Osteocyte (in vitro differentiated cells): ENCODE results near the gene ELF1. TPM values are rescaled to one million over a fixed set of nuclear protein-coding genes. Genes with fewer than 3 reads are reported as not detected.
"Not testable (repeated sequence)": the region's sequence is repeated elsewhere in the genome, so short reads cannot be mapped to it uniquely, and the experiment has no call there.

Experiments used
- DNase-seq: peaks from one replicate; pipeline ENCODE4 v3.0.0; 2021; ENCODE audit warnings: mixed read lengths; ENCODE audit not compliant: unreplicated experiment; ENCODE audit errors: extremely low spot score
- H3K27ac Mint-ChIP-seq: one replicate; pipeline ENCODE4 v1.8.0; 2021; ENCODE audit warnings: mild to moderate bottlenecking, mixed read lengths; ENCODE audit not compliant: unreplicated experiment
- H3K27me3 Mint-ChIP-seq: one replicate; pipeline ENCODE4 v1.8.0; 2021; ENCODE audit warnings: mixed read lengths; ENCODE audit not compliant: unreplicated experiment
- H3K36me3 Mint-ChIP-seq: one replicate; pipeline ENCODE4 v1.8.0; 2021; ENCODE audit warnings: mixed read lengths; ENCODE audit not compliant: unreplicated experiment
- H3K4me1 Mint-ChIP-seq: one replicate; pipeline ENCODE4 v1.8.0; 2021; ENCODE audit warnings: mixed read lengths; ENCODE audit not compliant: unreplicated experiment
- H3K4me3 Mint-ChIP-seq: one replicate; pipeline ENCODE4 v1.8.0; 2021; ENCODE audit warnings: mild to moderate bottlenecking, moderate library complexity, mixed read lengths; ENCODE audit not compliant: unreplicated experiment
- H3K9me3 Mint-ChIP-seq: one replicate; pipeline ENCODE4 v1.8.0; 2021; ENCODE audit warnings: mixed read lengths; ENCODE audit not compliant: unreplicated experiment
- total RNA-seq: library from RNA; stranded (reverse); gene quantifications from 2 replicates; pipeline ENCODE4 v1.2.1, GENCODE V29; 2021
- TF ChIP-seq, protein P1 (sequence below): fragments of 200-600 bp; sonication (generic); IDR thresholded peaks from 2 replicates; pipeline ENCODE4 v1.5.0; 2021; ENCODE audit warnings: antibody characterized with exemption, mild to moderate bottlenecking, moderate library complexity

Gene ELF1
- total RNA-seq, 1 donor from 2014 or later, result 52.6 TPM

DNA sequence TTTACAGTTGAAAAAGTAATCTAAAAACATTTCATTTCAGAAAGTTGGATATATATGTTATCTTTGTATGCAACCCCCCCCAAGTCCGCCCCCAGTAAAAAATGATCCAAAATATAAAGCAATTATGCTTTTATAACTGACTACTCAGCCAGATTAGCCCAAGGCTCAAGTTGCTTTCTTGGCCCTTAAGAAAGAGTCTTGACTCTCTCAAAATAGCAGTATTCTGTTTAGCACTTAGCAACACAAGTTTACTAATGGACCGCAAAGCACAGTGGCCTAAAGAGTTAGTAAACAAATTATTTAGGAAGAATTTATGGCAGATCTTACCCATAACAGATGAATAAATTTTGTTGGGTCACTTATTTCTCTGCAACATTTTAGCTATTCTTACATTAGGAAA is 86.9 kb downstream of the ELF1 start:
- Mint-ChIP-seq H3K36me3 (peaks cover 23% of the 10 kb centered on the region), H3K27ac (no peak overlapping the region), H3K9me3 (no peaks in the 10 kb centered on the region), H3K27me3 (no peaks in the 10 kb centered on the region), H3K4me3 (no peak overlapping the region), H3K4me1 (no peaks in the 10 kb centered on the region)
- TF ChIP-seq, protein P1, sequence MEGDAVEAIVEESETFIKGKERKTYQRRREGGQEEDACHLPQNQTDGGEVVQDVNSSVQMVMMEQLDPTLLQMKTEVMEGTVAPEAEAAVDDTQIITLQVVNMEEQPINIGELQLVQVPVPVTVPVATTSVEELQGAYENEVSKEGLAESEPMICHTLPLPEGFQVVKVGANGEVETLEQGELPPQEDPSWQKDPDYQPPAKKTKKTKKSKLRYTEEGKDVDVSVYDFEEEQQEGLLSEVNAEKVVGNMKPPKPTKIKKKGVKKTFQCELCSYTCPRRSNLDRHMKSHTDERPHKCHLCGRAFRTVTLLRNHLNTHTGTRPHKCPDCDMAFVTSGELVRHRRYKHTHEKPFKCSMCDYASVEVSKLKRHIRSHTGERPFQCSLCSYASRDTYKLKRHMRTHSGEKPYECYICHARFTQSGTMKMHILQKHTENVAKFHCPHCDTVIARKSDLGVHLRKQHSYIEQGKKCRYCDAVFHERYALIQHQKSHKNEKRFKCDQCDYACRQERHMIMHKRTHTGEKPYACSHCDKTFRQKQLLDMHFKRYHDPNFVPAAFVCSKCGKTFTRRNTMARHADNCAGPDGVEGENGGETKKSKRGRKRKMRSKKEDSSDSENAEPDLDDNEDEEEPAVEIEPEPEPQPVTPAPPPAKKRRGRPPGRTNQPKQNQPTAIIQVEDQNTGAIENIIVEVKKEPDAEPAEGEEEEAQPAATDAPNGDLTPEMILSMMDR, result no peak
- no peak for DNase-seq

DNA sequence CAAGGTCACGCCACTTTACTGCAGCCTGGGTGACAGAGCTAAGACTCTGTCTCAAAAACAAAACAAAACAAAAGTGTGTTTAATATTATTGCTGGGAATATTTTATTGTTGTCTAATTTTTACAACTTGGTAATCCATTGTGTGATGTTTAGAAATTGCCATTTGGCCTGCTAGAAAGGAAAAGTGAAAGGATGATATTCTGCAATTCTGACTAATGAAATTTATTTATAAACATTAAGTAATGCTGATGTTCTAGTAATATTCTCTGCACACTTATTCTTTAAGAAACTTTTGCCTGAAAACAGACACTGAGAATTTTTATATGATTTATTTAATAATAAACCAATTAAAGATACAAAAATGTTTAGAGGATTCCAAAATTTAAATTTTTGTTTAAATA is 87.4 kb downstream of the ELF1 start:
- peaks cover 19% of the 10 kb centered on the region for H3K36me3 Mint-ChIP-seq

DNA sequence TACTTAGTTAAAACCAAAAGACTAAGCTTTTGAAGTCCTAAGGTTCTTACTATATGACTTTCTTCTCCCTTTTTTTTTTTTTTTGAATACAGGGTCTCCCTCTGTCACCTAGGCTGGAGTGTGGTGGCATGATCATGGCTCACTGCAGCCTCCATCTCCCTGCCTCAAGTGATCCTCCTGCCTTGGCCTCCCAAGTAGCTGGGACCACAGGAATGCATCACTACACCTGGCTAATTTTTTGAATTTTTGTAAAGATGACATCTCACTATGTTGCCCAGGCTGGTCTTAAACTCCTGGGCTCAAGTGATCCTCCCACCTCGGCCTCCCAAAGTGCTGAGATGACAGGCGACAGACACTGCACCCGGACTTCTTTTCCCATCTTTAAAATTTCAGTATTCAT is 89.2 kb downstream of the ELF1 start:
- not testable (repeated sequence) for H3K27me3 Mint-ChIP-seq

More for the DNA sequence above, 87.4 kb downstream of the ELF1 start:
- no peak for DNase-seq
- TF ChIP-seq, protein P1, result no peak
- no peaks in the 10 kb centered on the region for H3K4me1 Mint-ChIP-seq
- no peak overlapping the region for H3K4me3 Mint-ChIP-seq
- no peak overlapping the region for H3K27ac Mint-ChIP-seq
- no peaks in the 10 kb centered on the region for H3K27me3 Mint-ChIP-seq
- no peaks in the 10 kb centered on the region for H3K9me3 Mint-ChIP-seq

DNA sequence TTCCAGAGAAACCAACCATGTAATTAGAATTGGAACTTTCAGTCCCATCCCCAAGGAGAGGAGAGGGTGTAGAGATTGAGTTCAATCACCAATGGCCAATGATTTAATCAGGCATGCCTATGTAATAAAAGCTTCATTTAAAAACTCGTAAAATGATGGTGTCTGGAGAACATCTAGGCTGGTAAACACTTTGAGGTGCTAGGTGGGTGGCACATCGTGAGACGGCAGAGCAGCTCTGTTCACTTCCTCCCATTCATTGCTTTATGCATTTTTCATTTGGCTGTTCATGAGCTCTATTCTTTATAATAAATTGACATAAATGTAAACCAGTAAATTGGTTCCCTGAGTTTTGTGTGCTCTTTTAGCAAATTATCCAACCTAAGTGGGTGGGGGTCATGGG is 90.1 kb downstream of the ELF1 start:
- H3K27ac Mint-ChIP-seq, result no peak overlapping the region
- H3K4me1 Mint-ChIP-seq, result no peaks in the 10 kb centered on the region
- peaks cover 18% of the 10 kb centered on the region for H3K36me3 Mint-ChIP-seq
- H3K4me3 Mint-ChIP-seq, result no peak overlapping the region
- no peaks in the 10 kb centered on the region for H3K9me3 Mint-ChIP-seq
- TF ChIP-seq, protein P1, result no peak
- no peak for DNase-seq
- no peaks in the 10 kb centered on the region for H3K27me3 Mint-ChIP-seq

More for the DNA sequence above, 89.2 kb downstream of the ELF1 start:
- H3K27ac Mint-ChIP-seq, H3K9me3 Mint-ChIP-seq, DNase-seq, H3K4me1 Mint-ChIP-seq, H3K4me3 Mint-ChIP-seq: not testable (repeated sequence)
- peaks cover 19% of the 10 kb centered on the region for H3K36me3 Mint-ChIP-seq

DNA sequence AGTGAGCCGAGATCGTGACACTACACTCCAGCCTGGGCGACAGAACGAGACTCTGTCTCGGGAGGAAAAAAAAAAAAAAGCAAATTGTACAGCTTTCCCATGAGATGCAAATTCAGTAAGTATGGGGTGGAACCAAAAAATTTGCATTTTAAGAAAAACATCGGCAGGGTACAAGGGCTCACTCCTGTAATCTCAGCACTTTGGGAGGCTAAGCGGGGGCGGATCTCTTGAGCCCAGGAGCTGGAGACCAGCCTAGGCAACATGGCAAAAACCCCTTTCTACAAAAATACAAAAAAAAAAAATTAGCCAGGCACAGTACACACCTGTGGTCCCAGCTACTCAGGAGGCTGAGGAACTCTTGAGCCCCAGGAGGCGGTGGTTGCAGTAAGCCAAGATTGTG is 91.2 kb downstream of the ELF1 start:
- Mint-ChIP-seq H3K27ac (no peak overlapping the region), H3K4me1 (no peaks in the 10 kb centered on the region), H3K9me3 (no peaks in the 10 kb centered on the region), H3K4me3 (no peak overlapping the region), H3K36me3 (peaks cover 7% of the 10 kb centered on the region), H3K27me3 (no peaks in the 10 kb centered on the region)
- TF ChIP-seq, protein P1, result no peak
- DNase-seq, result no peak

DNA sequence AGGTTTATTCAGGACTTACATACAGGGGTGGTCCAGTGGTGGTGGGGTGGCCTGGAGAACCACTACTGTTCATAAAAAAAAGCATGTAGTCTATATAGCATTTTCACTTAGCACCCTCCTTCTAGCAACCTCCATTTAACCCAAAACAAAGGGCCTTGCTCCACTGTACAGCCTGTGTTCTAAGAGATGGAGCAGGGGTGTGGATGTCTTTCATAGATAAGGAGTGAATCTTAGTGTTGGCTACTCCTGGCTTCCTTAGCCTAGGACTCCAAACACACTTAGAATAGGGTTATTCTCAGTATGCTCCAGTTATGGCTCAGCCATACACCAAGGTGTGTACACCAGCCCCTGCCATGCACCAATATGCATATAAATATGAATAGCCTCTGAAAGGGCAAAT is 95.2 kb downstream of the ELF1 start:
- Mint-ChIP-seq H3K9me3 (no peaks in the 10 kb centered on the region), H3K27me3 (no peaks in the 10 kb centered on the region), H3K4me3 (no peak overlapping the region), H3K36me3 (no peaks in the 10 kb centered on the region), H3K27ac (no peak overlapping the region), H3K4me1 (peaks cover 14% of the 10 kb centered on the region)
- DNase-seq, result no peak
- TF ChIP-seq, protein P1, result no peak
